ENCODE results near the gene GNL3. TPM values are rescaled to one million over a fixed set of nuclear protein-coding genes. Genes with fewer than 3 reads are reported as not detected.

GNL3 gene
- total and polyA plus RNA-seq, 12 donors: 20.6 to 60.4 (median 25.8) TPM

DNA sequence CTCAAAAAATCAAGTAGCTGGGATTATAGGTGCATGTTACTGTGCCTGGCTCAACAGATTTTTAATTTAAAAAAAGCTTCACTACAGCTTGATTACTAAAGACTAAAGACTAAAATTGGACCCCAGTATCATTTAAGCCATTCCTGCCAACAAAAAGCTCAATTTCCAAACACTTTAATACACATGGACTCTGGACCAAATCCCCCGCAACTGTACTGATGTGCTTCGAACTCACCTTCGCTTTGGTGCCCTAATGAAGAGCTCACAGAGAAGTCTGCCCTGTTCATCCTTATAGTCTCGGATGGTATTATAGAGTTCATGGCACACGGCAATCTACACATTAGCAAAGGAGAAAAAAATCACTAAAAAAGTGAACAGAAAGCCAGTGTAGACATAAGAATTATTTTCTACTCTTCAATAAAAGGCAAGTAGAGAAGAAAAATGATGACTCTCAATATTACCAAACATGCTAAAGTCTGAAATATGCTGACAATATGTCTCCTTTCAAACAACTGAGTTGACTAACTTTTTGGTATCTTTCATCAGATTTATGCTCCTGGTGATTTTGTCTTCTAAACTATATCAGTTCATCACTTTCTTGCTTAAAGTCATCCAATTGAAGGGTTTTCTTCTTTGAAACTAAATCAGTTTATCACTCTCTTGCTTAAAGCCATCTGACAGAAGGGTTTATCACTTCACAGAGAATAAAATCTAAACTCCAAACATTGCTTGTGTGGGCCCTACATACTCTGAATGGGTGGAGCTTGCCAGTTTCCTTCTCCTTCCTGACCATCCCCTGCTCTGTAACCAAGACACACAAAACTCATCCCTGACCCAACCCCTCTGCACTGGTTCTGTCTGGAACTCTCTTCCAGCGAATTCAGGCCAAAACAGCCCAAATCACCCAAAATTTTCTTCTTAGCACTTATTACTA, 7.3 kb upstream of the GNL3 start:
- 97% methylated on average over 6 of the region's 6 CpGs for WGBS, 2 donors

DNA sequence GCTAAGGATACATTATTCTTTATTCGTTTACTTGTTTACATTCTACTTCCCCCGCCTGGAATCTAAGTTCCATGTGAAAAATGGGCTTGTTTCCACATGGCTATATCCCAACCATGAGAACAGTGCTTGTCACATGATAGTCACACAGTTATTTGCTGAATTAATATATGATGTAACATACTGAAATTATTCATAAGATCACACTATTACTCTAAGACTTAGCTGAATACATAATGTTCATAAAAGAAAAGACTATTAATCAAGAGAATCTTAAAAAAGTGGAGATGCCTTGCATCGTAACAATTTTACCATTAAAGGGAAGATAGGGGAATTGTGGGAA, 6.7 kb upstream of the GNL3 start:
- Histone ChIP-seq H3K36me3 (peaks cover 0 to 74% (median 38%) of the 10 kb centered on the region in 9 donors), H3K27me3 (no peaks in the 10 kb centered on the region), H3K4me3 (no peak overlapping the region), H3K27ac (peak overlapping the region in 1 of 10 donors; percentile 14), H3K4me1 (peaks cover 0 to 56% (median 42%) of the 10 kb centered on the region in 9 donors), H3K9me3 (no peaks in the 10 kb centered on the region)
- WGBS, 2 donors: 71 to 89% methylated on average over 3 of the region's 3 CpGs
- TF ChIP-seq, protein P1, sequence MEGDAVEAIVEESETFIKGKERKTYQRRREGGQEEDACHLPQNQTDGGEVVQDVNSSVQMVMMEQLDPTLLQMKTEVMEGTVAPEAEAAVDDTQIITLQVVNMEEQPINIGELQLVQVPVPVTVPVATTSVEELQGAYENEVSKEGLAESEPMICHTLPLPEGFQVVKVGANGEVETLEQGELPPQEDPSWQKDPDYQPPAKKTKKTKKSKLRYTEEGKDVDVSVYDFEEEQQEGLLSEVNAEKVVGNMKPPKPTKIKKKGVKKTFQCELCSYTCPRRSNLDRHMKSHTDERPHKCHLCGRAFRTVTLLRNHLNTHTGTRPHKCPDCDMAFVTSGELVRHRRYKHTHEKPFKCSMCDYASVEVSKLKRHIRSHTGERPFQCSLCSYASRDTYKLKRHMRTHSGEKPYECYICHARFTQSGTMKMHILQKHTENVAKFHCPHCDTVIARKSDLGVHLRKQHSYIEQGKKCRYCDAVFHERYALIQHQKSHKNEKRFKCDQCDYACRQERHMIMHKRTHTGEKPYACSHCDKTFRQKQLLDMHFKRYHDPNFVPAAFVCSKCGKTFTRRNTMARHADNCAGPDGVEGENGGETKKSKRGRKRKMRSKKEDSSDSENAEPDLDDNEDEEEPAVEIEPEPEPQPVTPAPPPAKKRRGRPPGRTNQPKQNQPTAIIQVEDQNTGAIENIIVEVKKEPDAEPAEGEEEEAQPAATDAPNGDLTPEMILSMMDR (IDR thresholded peaks at IDR 0.05): no peak
- no peak for ATAC-seq
- no peak for DNase-seq
- intact Hi-C loops (cut with DNase I): loop anchor here in 1 of 10 donors (10.0 kb wide), 1 partner anchor 214 kb away; no protein-coding TSS in a partner anchor

More for the DNA sequence above, 7.3 kb upstream of the GNL3 start:
- intact Hi-C loops (cut with DNase I): loop anchor here in 1 of 10 donors (10.0 kb wide), 1 partner anchor 214 kb away; no protein-coding TSS in a partner anchor
- Histone ChIP-seq H3K9me3 (no peaks in the 10 kb centered on the region), H3K4me3 (no peak overlapping the region), H3K27ac (no peak overlapping the region), H3K27me3 (no peaks in the 10 kb centered on the region), H3K4me1 (peaks cover 0 to 49% (median 36%) of the 10 kb centered on the region in 9 donors), H3K36me3 (peaks cover 0 to 80% (median 42%) of the 10 kb centered on the region in 9 donors)
- TF ChIP-seq, protein P1 (IDR thresholded peaks at IDR 0.05): no peak
- ATAC-seq (no peak), DNase-seq (no peak)

DNA sequence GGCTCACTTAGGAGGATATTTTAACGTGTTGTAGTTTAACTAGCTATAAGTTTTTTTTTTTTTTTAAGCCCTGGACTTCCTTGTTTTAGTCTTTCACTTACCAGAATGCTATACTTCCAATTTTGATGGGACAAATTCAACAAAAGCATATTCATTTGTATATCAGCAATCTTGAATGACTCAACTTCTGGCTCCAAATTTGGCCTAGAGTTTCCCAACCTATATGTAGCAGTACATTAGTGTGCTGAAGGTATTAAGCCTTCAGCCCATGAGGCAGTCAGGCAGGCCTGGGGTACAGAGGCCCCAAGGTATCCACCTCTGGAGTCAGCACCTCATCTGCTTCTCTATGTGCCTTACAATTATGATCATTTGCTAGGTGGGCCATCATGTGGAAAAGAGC, 6.0 kb upstream of the GNL3 start:
- H3K27ac ChIP-seq: peak overlapping the region in 3 of 10 donors; percentile 1 to 69 (median 14)
- WGBS, 2 donors: 35 to 52% methylated on average over 1 of the region's 1 CpG
- ATAC-seq: no peak

DNA sequence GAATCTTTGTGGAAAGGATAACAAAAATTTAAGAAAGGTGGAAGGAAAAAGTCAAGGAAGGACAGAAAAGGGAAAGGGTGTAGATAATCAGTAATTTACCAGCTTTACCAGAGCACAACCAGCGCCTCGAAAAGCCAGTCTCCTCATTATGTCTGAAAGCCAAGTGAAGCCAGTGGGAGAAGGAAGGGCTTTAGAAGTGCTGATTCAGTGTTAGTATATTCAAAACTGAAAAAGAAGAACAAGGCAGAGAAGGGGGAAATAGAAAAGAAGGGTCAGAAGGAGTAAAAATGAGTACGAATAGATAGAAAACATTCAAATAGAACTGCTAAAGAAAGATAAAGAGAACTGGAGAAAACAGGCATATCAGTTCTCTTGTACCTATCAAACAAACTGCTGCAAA, 4.2 kb upstream of the GNL3 start:
- Histone ChIP-seq H3K4me1 (peaks cover 0 to 68% (median 57%) of the 10 kb centered on the region in 9 donors), H3K9me3 (no peaks in the 10 kb centered on the region), H3K27me3 (no peaks in the 10 kb centered on the region), H3K4me3 (peak overlapping the region in 1 of 10 donors; percentile 9), H3K36me3 (peaks cover 0 to 53% (median 22%) of the 10 kb centered on the region in 9 donors), H3K27ac (peak overlapping the region in 7 of 10 donors; percentile 23 to 69 (median 46))
- DNase-seq: no peak
- intact Hi-C loops (cut with DNase I): loop anchor here in 6 of 10 donors (10.0 kb wide), 3 partner anchors 207 to 227 kb away; partner anchors contain the start of genes NISCH (in 3 of the 6) and TNNC1 (in 3 of the 6)
- no peak for ATAC-seq
- TF ChIP-seq, protein P1 (IDR thresholded peaks at IDR 0.05): no peak
- WGBS, 2 donors: 69 to 78% methylated on average over 3 of the region's 3 CpGs

More for the DNA sequence above, 6.0 kb upstream of the GNL3 start:
- Histone ChIP-seq H3K4me3 (no peak overlapping the region), H3K36me3 (peaks cover 0 to 68% (median 34%) of the 10 kb centered on the region in 9 donors), H3K4me1 (peaks cover 0 to 62% (median 49%) of the 10 kb centered on the region in 9 donors), H3K27me3 (no peaks in the 10 kb centered on the region), H3K9me3 (no peaks in the 10 kb centered on the region)
- TF ChIP-seq, protein P1 (IDR thresholded peaks at IDR 0.05): no peak
- no peak for DNase-seq
- intact Hi-C loops (cut with DNase I): loop anchor here in 7 of 10 donors (10.0 kb wide), 3 partner anchors 205 to 225 kb away; partner anchors contain the start of genes NISCH (in 3 of the 7) and TNNC1 (in 3 of the 7)
